DMS 273 treated with DMSO at 0.1 percent for 48 hours (cell line): ENCODE results near the gene HPSE2.
A peak's percentile ranks its signal among the peaks of the same experiment; 100 is the strongest.

Experiments
- DNase-seq: peaks from one replicate; lab custom pipeline; 2025; lab: John Stamatoyannopoulos, UW

HPSE2 gene

DNA sequence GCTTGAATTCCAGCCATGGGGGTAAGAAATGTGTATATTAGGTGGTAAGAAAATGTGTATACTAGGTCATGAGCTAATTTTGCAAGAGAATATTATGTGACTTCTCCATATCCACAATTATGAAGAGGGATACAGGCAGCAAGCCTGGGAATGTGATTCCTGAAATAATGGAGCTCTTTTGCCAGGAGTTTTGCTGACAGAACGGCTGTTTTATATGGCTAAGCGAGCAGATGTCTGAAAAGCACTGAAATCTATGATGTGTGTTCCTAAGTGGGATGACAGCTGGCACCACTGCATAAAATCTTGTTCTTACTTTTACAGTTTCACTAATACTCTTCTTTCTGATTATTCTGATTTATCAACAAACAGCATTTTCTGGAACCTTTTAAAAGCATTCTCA is 402.9 kb downstream of the HPSE2 start:
- no peak for DNase-seq

DNA sequence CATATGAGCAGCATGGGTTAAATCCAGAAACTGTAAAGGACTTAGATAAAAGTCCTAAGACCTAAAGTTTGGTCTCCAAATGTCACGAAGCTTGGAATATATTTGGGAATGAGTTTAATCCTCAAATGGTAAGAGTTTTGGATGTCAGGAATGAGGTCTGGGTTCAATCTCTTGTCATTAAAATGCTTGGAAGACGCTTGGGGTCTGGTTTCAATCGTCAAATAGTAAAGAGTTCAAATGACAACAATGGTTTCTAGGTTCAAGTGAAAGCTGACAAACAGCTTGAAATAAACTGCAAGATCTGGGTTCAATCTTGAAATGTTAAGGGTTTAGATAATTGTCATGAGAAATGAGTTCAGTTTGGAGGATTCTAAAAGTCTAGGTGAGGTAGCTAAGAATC is 403.5 kb downstream of the HPSE2 start:
- DNase-seq: no peak

DNA sequence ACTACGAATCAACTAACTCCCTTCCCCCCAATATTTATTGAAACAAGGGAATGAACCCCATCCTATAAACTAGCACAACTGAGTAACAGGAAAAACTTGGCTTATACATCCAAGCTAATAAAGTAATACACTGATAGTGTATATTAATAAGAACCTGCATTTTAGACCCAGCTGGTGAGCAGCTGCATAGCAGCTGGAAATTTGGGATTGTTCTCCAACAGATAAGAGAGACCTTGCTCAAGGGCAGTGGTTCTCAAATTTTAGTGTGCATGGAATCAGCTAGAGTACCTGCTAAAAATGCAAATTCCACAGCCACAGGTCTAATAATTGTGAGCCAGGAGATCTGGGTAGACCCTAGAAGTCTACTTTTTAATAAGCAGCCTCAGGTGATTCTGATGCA is 404.3 kb downstream of the HPSE2 start:
- DNase-seq: no peak

- DNase-seq: no peak
These were observed 409.9 kb downstream of the HPSE2 start for GRCh38 chr10:98825741-98826140.

DNA sequence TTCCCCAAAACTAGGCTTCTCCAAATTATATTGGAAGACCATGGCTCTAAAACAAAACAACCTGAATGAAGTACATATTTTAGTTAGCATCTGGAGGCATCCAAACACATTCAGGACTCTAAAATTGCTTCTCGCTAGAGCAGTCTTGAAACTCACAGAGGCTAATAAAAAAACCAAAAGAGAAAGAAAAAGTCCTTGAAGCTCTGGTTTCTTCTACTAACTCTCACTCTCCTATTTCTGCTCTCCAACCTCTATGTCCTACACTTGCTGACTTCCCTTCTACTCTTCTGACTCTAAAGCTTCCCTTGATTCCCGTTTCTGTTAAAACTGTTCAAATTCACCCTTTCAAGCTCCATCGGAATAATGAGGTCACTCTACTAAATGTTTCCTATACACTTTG is 418.3 kb downstream of the HPSE2 start:
- no peak for DNase-seq

DNA sequence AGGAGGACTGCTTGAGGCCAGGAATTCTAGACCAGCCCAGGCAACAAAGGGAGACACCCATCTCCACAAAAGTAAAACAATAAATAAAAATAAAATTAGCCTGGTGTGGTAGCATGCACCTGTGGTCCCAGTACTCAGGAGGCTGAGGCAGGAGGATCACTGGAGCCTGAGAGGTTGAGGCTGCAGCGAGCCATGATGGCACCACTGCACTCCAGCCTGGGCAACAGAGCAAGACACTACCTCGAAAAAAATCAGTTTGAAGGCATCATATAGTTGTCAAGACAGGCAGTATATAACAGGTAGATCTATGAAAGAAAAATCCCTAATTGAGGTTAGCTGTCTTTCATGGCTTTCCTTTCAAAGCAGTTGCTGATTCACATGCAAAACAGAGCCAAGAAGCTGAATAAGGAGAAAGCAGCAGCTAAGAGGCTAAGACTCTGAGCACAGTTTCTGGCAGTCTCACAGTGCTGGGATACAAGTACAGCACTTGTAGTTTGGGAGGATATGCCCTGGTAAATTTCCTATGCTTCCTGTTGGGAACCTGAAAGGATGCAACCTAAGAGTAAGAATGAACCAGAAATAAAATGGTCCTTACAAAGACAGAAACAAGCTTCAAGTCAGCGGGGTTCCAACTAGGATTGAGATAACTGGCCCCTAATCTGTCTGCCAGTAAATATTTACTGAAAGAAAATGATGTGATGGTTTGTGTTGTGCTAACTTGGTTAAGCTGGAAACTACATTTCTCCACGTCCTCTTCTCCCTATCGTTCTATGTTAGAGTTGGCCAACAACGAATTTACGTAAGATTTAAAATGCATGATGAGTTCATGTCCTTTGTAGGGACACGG is 420.4 kb downstream of the HPSE2 start:
- no peak for DNase-seq

GRCh38 chr10:98814470-98814869 is 421.2 kb downstream of the HPSE2 start:
- no peak for DNase-seq

DNA sequence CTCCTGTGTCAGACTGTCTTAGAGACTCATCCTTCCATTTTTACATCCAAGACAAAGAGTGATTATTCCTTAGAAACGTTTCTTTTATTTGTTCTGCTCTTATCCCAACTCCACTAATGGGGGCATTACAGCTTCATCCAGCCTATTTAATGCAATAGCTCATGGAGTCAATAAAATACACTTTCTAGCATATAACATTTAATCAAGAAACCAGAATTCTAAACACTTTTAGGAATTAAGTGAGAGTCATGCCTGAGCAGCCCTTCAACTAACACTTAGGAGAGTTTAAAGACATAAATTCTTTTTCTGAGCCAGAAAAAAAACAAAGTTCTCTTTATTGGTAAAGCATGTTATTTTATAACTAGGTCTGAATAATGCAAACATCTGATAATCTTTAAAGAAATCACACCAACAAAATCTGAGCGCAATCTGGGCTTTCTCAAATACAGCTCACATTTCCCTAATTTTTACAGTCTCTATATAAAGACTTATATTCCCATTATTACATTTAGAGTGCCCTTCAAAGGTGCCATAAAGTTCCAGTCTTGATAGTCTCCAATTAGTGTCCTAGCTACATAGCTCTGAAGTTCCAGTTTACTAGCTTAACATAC is 427.3 kb downstream of the HPSE2 start:
- no peak for DNase-seq

DNA sequence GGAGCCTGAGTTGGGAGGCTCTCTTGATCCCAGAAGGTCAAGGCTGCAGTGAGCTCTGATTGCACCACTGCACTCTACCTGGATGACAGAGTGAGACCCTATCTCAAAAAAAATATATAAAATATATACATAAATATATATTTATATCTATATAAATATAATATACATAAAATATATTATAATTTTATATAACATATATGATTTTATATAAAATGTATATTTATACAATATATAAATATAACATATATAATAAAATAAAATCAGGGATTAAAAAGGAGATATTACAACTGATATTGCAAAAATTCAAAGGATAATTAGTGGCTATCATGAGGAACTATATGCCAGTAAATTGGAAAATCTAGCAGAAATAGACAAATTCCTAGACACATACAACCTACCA is 435.4 kb downstream of the HPSE2 start:
- no peak for DNase-seq

GRCh38 chr10:98795467-98795866 is 440.2 kb downstream of the HPSE2 start:
- no peak for DNase-seq

- no peak for DNase-seq
These were observed 444.8 kb downstream of the HPSE2 start for GRCh38 chr10:98790817-98791216.

GRCh38 chr10:98778277-98778759 is 457.3 kb downstream of the HPSE2 start:
- no peak for DNase-seq

DNA sequence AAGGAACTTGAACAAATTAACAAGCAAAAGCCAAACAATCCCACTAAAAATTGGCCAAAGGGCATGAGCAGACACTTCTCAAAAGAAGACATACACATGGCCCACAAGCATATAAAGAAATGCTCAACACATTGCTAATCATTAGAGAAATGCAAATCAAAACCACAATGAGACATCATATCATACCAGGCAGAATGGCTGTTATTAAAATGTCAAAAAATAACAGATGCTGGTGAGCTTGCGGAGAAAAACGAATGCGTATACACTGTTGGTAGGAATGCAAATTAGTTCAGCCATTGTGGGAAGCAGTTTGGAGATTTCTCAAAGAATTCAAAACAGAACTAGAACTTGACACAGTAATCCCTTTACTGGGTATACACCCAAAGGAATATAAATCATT is 477.2 kb downstream of the HPSE2 start:
- DNase-seq: no peak

- peak; percentile 11 for DNase-seq
These were observed 487.4 kb downstream of the HPSE2 start for GRCh38 chr10:98748298-98748697.

GRCh38 chr10:98745645-98746044 is 490.0 kb downstream of the HPSE2 start:
- no peak for DNase-seq

DNA sequence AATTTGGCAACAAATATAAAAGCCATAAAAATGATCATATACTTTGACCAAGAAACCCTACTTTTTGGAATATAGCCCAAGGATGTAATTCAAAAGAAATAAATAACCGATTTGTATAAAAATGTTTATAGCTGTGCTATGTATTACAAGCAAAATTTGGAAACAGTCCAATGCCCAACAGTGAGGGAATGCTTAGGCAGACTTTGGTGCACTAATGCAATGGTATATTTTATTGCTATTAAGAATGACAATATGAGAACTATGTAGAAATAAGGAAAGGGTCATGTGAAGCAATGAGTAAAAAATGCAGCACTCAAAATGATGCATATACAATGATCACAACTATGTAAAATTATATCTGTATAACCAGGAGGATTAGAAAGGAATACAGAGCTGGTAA is 515.1 kb downstream of the HPSE2 start:
- DNase-seq: no peak

DNA sequence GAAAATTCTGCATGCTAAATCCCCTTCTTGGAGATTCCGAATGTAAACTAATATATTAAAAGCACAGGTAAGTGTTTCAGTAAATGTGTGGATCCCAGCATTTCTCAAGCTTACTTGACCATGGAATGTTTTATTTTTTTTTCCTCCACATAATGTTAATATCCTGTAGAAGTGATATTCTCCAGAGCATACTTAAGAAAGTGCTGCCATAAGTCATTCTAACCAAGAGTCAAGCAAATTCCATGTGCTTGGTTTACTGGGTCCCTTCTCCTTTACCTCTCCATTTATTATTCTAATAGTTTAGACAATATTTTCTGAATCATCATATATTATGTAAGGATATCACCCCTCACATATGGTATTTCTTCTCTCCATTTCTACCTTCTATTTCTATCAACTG is 522.1 kb downstream of the HPSE2 start:
- DNase-seq: no peak

DNA sequence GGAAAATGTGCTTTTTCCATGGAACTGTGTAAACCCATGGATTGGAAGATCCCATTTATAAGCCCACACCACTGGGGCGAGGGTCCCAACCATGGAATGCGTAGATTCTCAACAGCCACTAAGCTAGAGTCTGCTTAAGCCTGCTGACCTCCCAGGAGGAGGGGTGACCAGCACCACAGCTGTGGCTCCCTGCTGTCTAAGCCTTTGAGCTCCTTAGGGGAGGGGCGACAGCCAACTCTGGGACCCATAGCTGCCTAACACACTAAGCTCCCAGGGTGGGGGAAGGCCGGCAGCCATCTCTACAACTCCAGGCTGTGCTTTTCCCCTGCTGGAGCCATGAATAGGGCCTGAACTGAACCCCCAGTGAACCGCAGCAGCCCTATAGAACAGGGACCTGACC is 539.1 kb downstream of the HPSE2 start:
- no peak for DNase-seq

- DNase-seq: no peak
These were observed 540.8 kb downstream of the HPSE2 start for GRCh38 chr10:98694883-98695282.

- no peak for DNase-seq
These were observed 541.6 kb downstream of the HPSE2 start for GRCh38 chr10:98694014-98694413.

DNA sequence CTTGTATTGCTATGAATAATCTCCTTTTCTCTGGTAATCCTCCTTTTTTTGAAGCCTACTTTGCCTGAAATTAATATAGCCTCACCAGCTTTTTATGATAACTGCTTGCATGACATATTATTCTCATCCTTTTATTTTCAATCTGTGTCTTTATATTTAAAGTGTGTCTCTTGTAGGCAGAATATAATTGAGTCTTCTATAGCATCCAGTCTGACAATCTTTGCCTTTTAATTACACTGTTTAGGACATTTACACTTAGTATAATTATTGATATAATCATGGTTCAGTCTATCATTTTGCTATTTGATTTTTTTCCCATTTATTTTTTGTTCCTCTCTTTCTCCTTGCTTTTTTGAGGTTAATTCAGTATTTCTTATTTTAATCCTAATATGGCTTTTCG is 548.0 kb downstream of the HPSE2 start:
- no peak for DNase-seq

GRCh38 chr10:98684019-98684899 is 551.4 kb downstream of the HPSE2 start:
- DNase-seq: no peak

DNA sequence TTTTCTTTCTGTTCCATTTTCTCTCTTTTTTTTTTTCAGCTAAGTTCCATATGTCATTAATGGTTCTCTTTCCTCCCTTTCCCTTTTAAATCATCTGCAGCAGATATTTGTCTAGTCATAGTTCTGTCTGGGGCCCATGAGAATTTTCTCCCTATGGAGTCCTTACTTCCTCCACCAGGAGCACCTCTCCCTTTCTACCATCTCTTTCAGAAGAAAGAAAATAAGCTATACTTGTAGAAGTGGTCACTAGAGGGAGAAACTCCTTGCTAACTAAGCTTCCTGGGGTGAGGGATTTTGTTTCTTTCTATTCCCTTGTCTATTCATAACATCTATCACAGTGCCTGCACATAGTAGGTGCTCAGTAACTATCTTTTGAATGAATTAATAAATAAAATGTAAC is 558.8 kb downstream of the HPSE2 start:
- DNase-seq: no peak
